SK-N-SH (cell line): Measurements from ENCODE around the gene HOXA5. TPM values are rescaled to one million over a fixed set of nuclear protein-coding genes. Genes with fewer than 3 reads are reported as not detected.

Experiments
- CTCF ChIA-PET: fragments of 300-600, 350-600 bp; formaldehyde crosslinking; extraction: SDS; loops from one replicate; lab custom pipeline; 2021; lab: Yijun Ruan, JAX
- POLR2A ChIA-PET: fragments of 350-600 bp; sonication (Branson Sonifier 250); formaldehyde crosslinking; extraction: SDS; loops from one replicate; lab custom pipeline; 2020; ENCODE audit warnings: antibody characterized with exemption, inconsistent platforms; lab: Yijun Ruan, JAX
- DNase-seq: peaks from one replicate; pipeline ENCODE4 v3.0.0; 2012
- H2AFZ ChIP-seq: fragments of 200-600 bp; sonication (generic); 2 replicates; pipeline ENCODE4 v1.8.1; 2016; ENCODE audit warnings: antibody characterized with exemption, mild to moderate bottlenecking, low read depth
- H3F3A ChIP-seq: fragments of 200-600 bp; sonication (generic); replicated peaks from 2 replicates; pipeline ENCODE3; 2016; ENCODE audit warnings: antibody characterized with exemption, mild to moderate bottlenecking; ENCODE audit not compliant: insufficient read depth
- H3K27ac ChIP-seq, 2 experiments: fragments of 200-500 bp in 1 of 2; fragments of 200-600 bp in 1 of 2; sonication (Bioruptor generic) in 1 of 2; sonication (generic), shearing (Covaris generic) in 1 of 2; 2 replicates each; pipeline versions ENCODE4 v1.5.1 to v1.6.1; 2014 to 2016; ENCODE audit warnings: low read depth in 2 of 2, inconsistent platforms in 1 of 2, low read length in 1 of 2, mild to moderate bottlenecking in 1 of 2, mixed read lengths in 1 of 2
- H3K27me3 ChIP-seq: fragments of 200-600 bp; sonication (generic), shearing (Covaris generic); 2 replicates; pipeline ENCODE4 v1.6.1; 2016; ENCODE audit warnings: mixed run types; ENCODE audit not compliant: insufficient read depth
- H3K36me3 ChIP-seq, 2 experiments: fragments of 200-500 bp in 1 of 2; fragments of 200-600 bp in 1 of 2; sonication (Bioruptor generic) in 1 of 2; sonication (generic) in 1 of 2; replicated peaks in 1 of 2; 2 replicates each; pipeline versions ENCODE3 to v1.5.1; 2014 to 2016; ENCODE audit warnings: low read length in 1 of 2, mild to moderate bottlenecking in 1 of 2; ENCODE audit not compliant: insufficient read depth in 2 of 2, control insufficient read depth in 1 of 2
- H3K4me1 ChIP-seq, 2 experiments: fragments of 200-500 bp in 1 of 2; fragments of 200-600 bp in 1 of 2; sonication (Bioruptor generic) in 1 of 2; sonication (generic), shearing (Covaris generic) in 1 of 2; 2 replicates each; pipeline versions ENCODE4 v1.5.1 to v1.6.1; 2014 to 2016; ENCODE audit warnings: low read depth in 1 of 2, low read length in 1 of 2, mixed run types in 1 of 2; ENCODE audit not compliant: insufficient read depth in 2 of 2, control insufficient read depth in 1 of 2
- H3K4me2 ChIP-seq: fragments of 200-600 bp; sonication (generic), shearing (Covaris generic); 2 replicates; pipeline ENCODE4 v1.6.1; 2017; ENCODE audit warnings: mixed run types
- H3K4me3 ChIP-seq, 2 experiments: fragments of 200-500 bp in 1 of 2; fragments of 200-600 bp in 1 of 2; sonication (Bioruptor generic) in 1 of 2; sonication (generic), shearing (Covaris generic) in 1 of 2; 2 replicates each; pipeline versions ENCODE4 v1.5.1 to v1.8.1; 2014 to 2016; ENCODE audit warnings: low read depth in 2 of 2, inconsistent platforms in 1 of 2, low read length in 1 of 2, mild to moderate bottlenecking in 1 of 2, mixed read lengths in 1 of 2, moderate library complexity in 1 of 2
- H3K79me2 ChIP-seq: fragments of 200-600 bp; sonication (generic); 2 replicates; pipeline ENCODE4 v1.8.1; 2017; ENCODE audit warnings: mild to moderate bottlenecking; ENCODE audit not compliant: insufficient read depth
- H3K9ac ChIP-seq: fragments of 200-600 bp; sonication (generic); 2 replicates; pipeline ENCODE4 v1.6.1; 2017; ENCODE audit warnings: mixed run types
- H3K9me2 ChIP-seq: fragments of 200-600 bp; sonication (generic); 2 replicates; pipeline ENCODE4 v1.6.1; 2017; ENCODE audit warnings: mixed run types
- H3K9me3 ChIP-seq: fragments of 200-600 bp; sonication (generic); 2 replicates; pipeline ENCODE4 v1.6.1; 2017; ENCODE audit warnings: mixed run types, mild to moderate bottlenecking, moderate library complexity
- H4K20me1 ChIP-seq: fragments of 200-600 bp; sonication (generic); 2 replicates; pipeline ENCODE4 v1.6.1; 2017; ENCODE audit warnings: mild to moderate bottlenecking, mixed run types; ENCODE audit not compliant: insufficient read depth
- FOSL2 ChIP-seq: IDR thresholded peaks from 2 replicates; pipeline ENCODE4 v1.4.0; 2012; ENCODE audit warnings: low read depth, mild to moderate bottlenecking, moderate library complexity, borderline replicate concordance
- FOXJ3 ChIP-seq: sonication (generic); formaldehyde crosslinking; IDR thresholded peaks from 2 replicates; pipeline ENCODE4 v1.5.1; 2020; ENCODE audit warnings: mild to moderate bottlenecking, missing genetic modification reagents
- MXI1 ChIP-seq: IDR thresholded peaks from 2 replicates; pipeline ENCODE4 v1.6.1; 2012; ENCODE audit warnings: mild to moderate bottlenecking, low read depth, low read length, improper control_type of control experiment
- NRF1 ChIP-seq: IDR thresholded peaks from 2 replicates; pipeline ENCODE4 v1.6.1; 2012; ENCODE audit warnings: low read depth, mild to moderate bottlenecking, low read length
- SMC3 ChIP-seq: IDR thresholded peaks from 2 replicates; pipeline ENCODE4 v1.6.1; 2012; ENCODE audit warnings: low read depth, low read length, improper control_type of control experiment
- USF2 ChIP-seq: fragments of 150-350 bp; IDR thresholded peaks from 2 replicates; pipeline ENCODE4 v1.6.1; 2017; ENCODE audit warnings: antibody characterized with exemption, low read length, low read depth, borderline replicate concordance
- WGBS: methylation state at CpG from one replicate; pipeline ENCODE4 v1.1.6; 2017; ENCODE audit warnings: low lambda C conversion rate; 5-methylcytosine and 5-hydroxymethylcytosine counted together
- polyA plus RNA-seq, 3 experiments: library from polyadenylated mRNA; depleted of rRNA; stranded (reverse); fragments of >200 nt; gene quantifications; 2 replicates each; pipeline ENCODE4 v1.2.3, GENCODE V29; 2012
- TF ChIP-seq, protein P1 (sequence below): IDR thresholded peaks from 2 replicates; pipeline ENCODE4 v1.4.0; 2012; ENCODE audit warnings: low read depth, borderline replicate concordance
- TF ChIP-seq, protein P2 (sequence below): IDR thresholded peaks from 2 replicates; pipeline ENCODE4 v1.4.0; 2012; ENCODE audit warnings: low read depth

HOXA5 gene
- polyA plus RNA-seq, 1 of the 3 experiments (the other 2 are of a cell fraction) = not detected

DNA sequence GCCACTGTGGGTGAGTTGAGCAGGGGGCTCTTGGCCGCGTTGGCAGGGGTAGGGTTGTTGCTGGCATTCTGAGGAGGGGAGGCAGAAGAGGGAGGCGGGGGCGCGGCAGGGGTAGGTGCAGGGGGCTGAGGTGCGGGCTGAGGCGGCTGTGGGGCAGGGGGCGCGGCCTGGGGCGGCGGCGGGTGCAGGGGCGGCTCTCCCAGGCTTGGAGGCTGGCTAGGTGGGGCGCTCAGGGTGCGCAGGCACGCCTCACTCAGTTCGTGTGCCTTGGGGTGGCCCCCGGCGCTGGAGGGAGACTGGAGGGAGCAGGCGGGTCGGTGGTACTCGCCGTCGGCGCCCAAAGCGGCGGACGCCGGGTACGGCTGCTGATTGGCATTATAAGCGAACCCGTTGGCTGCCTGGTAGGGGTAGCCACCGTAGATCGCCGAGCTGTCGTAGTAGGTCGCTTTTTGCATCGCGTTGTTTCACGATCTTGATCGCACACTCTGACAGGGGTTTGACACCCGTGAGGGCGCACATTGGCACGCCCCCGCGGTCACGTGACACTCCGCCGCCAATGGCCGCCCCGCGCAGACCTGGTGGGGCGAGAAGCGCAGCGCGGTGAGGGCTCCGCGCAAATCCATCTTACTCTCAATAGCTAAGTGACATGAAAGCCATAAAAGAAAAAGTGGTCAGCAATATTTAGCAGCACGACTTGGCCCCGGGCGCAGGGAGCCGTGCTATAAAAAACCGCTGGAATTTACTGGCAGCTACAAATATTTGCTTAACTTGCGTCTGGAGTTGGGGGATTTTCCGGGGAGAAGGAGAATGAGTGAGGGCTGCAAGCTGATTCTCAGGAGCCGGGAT is 33.1 kb downstream of the HOXA5 start:
- TF ChIP-seq, protein P1, sequence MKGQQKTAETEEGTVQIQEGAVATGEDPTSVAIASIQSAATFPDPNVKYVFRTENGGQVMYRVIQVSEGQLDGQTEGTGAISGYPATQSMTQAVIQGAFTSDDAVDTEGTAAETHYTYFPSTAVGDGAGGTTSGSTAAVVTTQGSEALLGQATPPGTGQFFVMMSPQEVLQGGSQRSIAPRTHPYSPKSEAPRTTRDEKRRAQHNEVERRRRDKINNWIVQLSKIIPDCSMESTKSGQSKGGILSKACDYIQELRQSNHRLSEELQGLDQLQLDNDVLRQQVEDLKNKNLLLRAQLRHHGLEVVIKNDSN = peak; percentile 73; the same call in 1 of the 2 replicates
- TF ChIP-seq USF2 = 0 out of 2 replicates have a peak, but pooled peaks have one; percentile 16
- no peak for TF ChIP-seq NRF1
- no peak overlapping the region for H3K4me3 ChIP-seq
- H3K4me2 ChIP-seq = no peak overlapping the region
- no peaks in the 10 kb centered on the region for H3K36me3 ChIP-seq
- DNase-seq = peak; percentile 66
- no peak overlapping the region for H3K9ac ChIP-seq
- peaks cover 94% of the 10 kb centered on the region for H3K27me3 ChIP-seq
- ChIA-PET CTCF (interaction anchor here (1.1 to 1.7 kb wide), 3 partner anchors 15 to 41 kb away, joined by 4 to 8 read pairs (median 4); no protein-coding TSS in a partner anchor), POLR2A (no interaction called here)
- no peaks in the 10 kb centered on the region for H3K9me3 ChIP-seq
- H3K79me2 ChIP-seq = no peaks in the 10 kb centered on the region
- WGBS = 21% methylated on average over 59 of the region's 66 CpGs
- no peak overlapping the region for H2AFZ ChIP-seq
- H3K4me1 ChIP-seq = no peaks in the 10 kb centered on the region; a peak in 1 of 4 replicates
- H3K27ac ChIP-seq = no peak overlapping the region
- H4K20me1 ChIP-seq = no peaks in the 10 kb centered on the region
- H3K9me2 ChIP-seq = no peaks in the 10 kb centered on the region
- peaks cover 5% of the 10 kb centered on the region for H3F3A ChIP-seq

DNA sequence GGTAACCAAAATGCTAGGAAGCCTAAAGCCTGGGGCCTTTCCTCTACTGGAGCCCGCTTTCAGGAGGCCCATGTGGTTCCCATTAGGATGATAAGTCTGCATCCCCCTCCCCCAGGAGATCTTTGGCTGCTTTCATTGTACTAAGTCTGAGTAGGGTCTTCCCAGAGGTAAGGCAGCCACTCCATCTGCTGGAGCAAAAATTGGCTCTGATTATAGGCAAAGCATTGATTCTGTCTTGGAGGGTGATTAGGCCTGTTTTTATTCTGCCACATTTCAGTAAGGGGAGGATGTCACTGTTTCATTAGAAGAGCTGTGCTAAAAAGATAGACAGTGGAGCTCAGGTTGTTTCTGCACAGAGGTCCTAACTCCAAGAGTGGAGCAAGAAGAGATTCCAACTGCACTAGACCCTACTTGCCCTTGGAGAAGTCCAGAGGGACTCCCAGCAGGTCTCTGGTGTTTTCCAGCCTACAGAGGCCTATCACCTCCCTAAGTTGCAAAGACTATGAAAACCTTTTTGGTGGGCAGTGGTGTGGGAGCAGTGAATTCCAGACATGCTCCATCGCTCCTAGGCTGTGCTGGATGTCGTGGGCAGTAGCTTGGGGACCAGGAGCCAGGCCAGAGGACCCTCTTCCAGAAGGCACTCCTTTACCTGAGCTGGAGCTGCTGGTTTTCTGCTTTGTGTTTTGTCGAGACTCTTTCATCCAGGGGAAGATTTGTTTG is 33.9 kb downstream of the HOXA5 start:
- Histone ChIP-seq H3K4me3 (no peak overlapping the region), H3K9me2 (no peaks in the 10 kb centered on the region), H3K9me3 (no peaks in the 10 kb centered on the region), H3K27ac (no peak overlapping the region), H3K79me2 (no peaks in the 10 kb centered on the region), H3K4me1 (no peaks in the 10 kb centered on the region; a peak in 1 of 4 replicates), H3K27me3 (peaks cover 94% of the 10 kb centered on the region), H3K9ac (no peak overlapping the region), H3F3A (peaks cover 5% of the 10 kb centered on the region), H2AFZ (no peak overlapping the region), H4K20me1 (no peaks in the 10 kb centered on the region), H3K36me3 (no peaks in the 10 kb centered on the region), H3K4me2 (no peak overlapping the region)
- WGBS = 29% methylated on average over 4 of the region's 4 CpGs
- TF ChIP-seq MXI1 = no peak
- no peak for TF ChIP-seq FOXJ3 (CRISPR knock-in tag)
- TF ChIP-seq NRF1 = no peak
- TF ChIP-seq FOSL2 = no peak
- TF ChIP-seq, protein P2, sequence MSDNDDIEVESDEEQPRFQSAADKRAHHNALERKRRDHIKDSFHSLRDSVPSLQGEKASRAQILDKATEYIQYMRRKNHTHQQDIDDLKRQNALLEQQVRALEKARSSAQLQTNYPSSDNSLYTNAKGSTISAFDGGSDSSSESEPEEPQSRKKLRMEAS = no peak
- TF ChIP-seq SMC3 = no peak
- ChIA-PET POLR2A (no interaction called here), CTCF (interaction anchor here (1.4 to 1.7 kb wide), 2 partner anchors 15 to 35 kb away, joined by 4 to 8 read pairs; no protein-coding TSS in a partner anchor)
- no peak for DNase-seq
